ENCODE data around the gene HS3ST5.

- TF ChIP-seq CTCF (IDR thresholded peaks at IDR 0.05; ENCODE audit: insufficient read depth, low read depth, low read length) = no peak
- TF ChIP-seq EZH2 (IDR thresholded peaks at IDR 0.05; ENCODE audit: insufficient read depth, low read length) = no peak
Observed at GRCh38 chr6:114194362-114195026, 148.3 kb downstream of the HS3ST5 start.

All from astrocyte (in vitro differentiated cells and primary cell).